ENCODE results near the gene ABCC3. TPM values are rescaled to one million over a fixed set of nuclear protein-coding genes. Genes with fewer than 3 reads are reported as not detected.

Gene ABCC3
- total RNA-seq, 2 experiments from 2014 or later = not detected

- CTCF ChIA-PET = interaction anchor here (0.9 kb wide), 1 partner anchor 14 kb away, joined by 3 read pairs; no protein-coding TSS in a partner anchor
- POLR2A ChIA-PET = no interaction called here
Observed at GRCh38 chr17:50690887-50691549, 56.3 kb downstream of the ABCC3 start.

- ChIA-PET CTCF (interaction anchor here (0.6 to 0.9 kb wide), 2 partner anchors 13 to 213 kb away, joined by 3 to 4 read pairs; partner anchors contain the start of gene RSAD1), POLR2A (no interaction called here)
Observed at GRCh38 chr17:50691550-50692447, 57.1 kb downstream of the ABCC3 start.

- ChIA-PET POLR2A (no interaction called here), CTCF (interaction anchor here (0.6 to 0.7 kb wide), 2 partner anchors 12 to 214 kb away, joined by 3 to 4 read pairs; partner anchors contain the start of gene RSAD1)
Observed at GRCh38 chr17:50692448-50693035, 57.9 kb downstream of the ABCC3 start.

GRCh38 chr17:50693036-50693682 is 58.5 kb downstream of the ABCC3 start:
- POLR2A ChIA-PET = no interaction called here
- CTCF ChIA-PET = interaction anchor here (0.7 kb wide), 1 partner anchor 12 kb away, joined by 3 read pairs; no protein-coding TSS in a partner anchor

- POLR2A ChIA-PET = no interaction called here
Observed at GRCh38 chr17:50696365-50696879, 61.7 kb downstream of the ABCC3 start.

GRCh38 chr17:50697062-50697461 is 62.4 kb downstream of the ABCC3 start:
- POLR2A ChIA-PET = interaction anchor here (0.6 to 1.1 kb wide), 3 partner anchors 10 to 561 kb away, joined by 4 read pairs; partner anchors contain the start of gene EPN3
- CTCF ChIA-PET = no interaction called here

More at GRCh38 chr17:50696365-50696879, 61.7 kb downstream of the ABCC3 start:
- CTCF ChIA-PET = interaction anchor here (1.3 kb wide), 1 partner anchor 150 kb away, joined by 4 read pairs; the partner anchor contains the start of gene SPATA20

- ChIA-PET CTCF (no interaction called here), POLR2A (interaction anchor here (0.6 to 1.1 kb wide), 3 partner anchors 9 to 560 kb away, joined by 4 read pairs; partner anchors contain the start of gene EPN3)
Observed at GRCh38 chr17:50697663-50698272, 63.1 kb downstream of the ABCC3 start.

- ChIA-PET POLR2A (interaction anchor here (0.7 kb wide), 1 partner anchor 146 kb away, joined by 5 read pairs; no protein-coding TSS in a partner anchor), CTCF (interaction anchor here (0.7 to 0.8 kb wide), 2 partner anchors 7 to 20 kb away, joined by 3 to 4 read pairs; partner anchors contain the start of gene LUC7L3)
Observed at GRCh38 chr17:50699410-50699809, 64.7 kb downstream of the ABCC3 start.

- ChIA-PET CTCF (interaction anchor here (1.1 kb wide), 1 partner anchor 33 kb away, joined by 3 read pairs; no protein-coding TSS in a partner anchor), POLR2A (interaction anchor here (0.5 to 0.6 kb wide), 2 partner anchors 32 to 156 kb away, joined by 4 to 5 read pairs; no protein-coding TSS in a partner anchor)
Observed at GRCh38 chr17:50703162-50703561, 68.5 kb downstream of the ABCC3 start.

- POLR2A ChIA-PET = interaction anchor here (0.6 to 1.6 kb wide), 7 partner anchors 10 to 652 kb away, joined by 3 to 7 read pairs (median 4); partner anchors contain the start of genes ITGA3 and LUC7L3
Observed at GRCh38 chr17:50707289-50708049, 72.8 kb downstream of the ABCC3 start, which contains the start of gene ANKRD40. Gene ANKRD40, minus strand, starts transcription at chr17:50707914. Its CDS starts 260 bp downstream, at chr17:50707654.

GRCh38 chr17:50708050-50709000 is 73.6 kb downstream of the ABCC3 start:
- CTCF ChIA-PET = interaction anchor here (0.6 to 0.7 kb wide), 2 partner anchors 11 to 201 kb away, joined by 3 read pairs; partner anchors contain the start of gene LUC7L3
- POLR2A ChIA-PET = interaction anchor here (0.6 to 1.6 kb wide), 4 partner anchors 10 to 20 kb away, joined by 3 to 7 read pairs (median 4); partner anchors contain the start of gene LUC7L3

More at GRCh38 chr17:50707289-50708049, 72.8 kb downstream of the ABCC3 start, which contains the start of gene ANKRD40:
- CTCF ChIA-PET = interaction anchor here (0.7 to 0.8 kb wide), 3 partner anchors 9 to 12 kb away, joined by 3 to 4 read pairs (median 3); no protein-coding TSS in a partner anchor

GRCh38 chr17:50709053-50709452 is 74.4 kb downstream of the ABCC3 start:
- ChIA-PET POLR2A (interaction anchor here (1.2 to 1.6 kb wide), 2 partner anchors 9 to 13 kb away, joined by 3 to 5 read pairs; no protein-coding TSS in a partner anchor), CTCF (interaction anchor here (0.6 to 0.7 kb wide), 2 partner anchors 10 to 202 kb away, joined by 3 read pairs; partner anchors contain the start of gene LUC7L3)

GRCh38 chr17:50710025-50710424 is 75.3 kb downstream of the ABCC3 start:
- CTCF ChIA-PET = no interaction called here
- POLR2A ChIA-PET = no interaction called here

- CTCF ChIA-PET = no interaction called here
Observed at GRCh38 chr17:50710650-50711049, 76.0 kb downstream of the ABCC3 start.

GRCh38 chr17:50712641-50713040 is 78.0 kb downstream of the ABCC3 start:
- CTCF ChIA-PET = no interaction called here

More at GRCh38 chr17:50710650-50711049, 76.0 kb downstream of the ABCC3 start:
- POLR2A ChIA-PET = no interaction called here

GRCh38 chr17:50715471-50715870 is 80.8 kb downstream of the ABCC3 start:
- ChIA-PET POLR2A (no interaction called here), CTCF (no interaction called here)

More at GRCh38 chr17:50712641-50713040, 78.0 kb downstream of the ABCC3 start:
- POLR2A ChIA-PET = no interaction called here

Data from activated CD8-positive, alpha-beta memory T cell treated with anti-CD3 and anti-CD28 coated beads for 36 hours (primary cell).